Measurements from ENCODE around the gene TMA16. TPM values are rescaled to one million over a fixed set of nuclear protein-coding genes. Genes with fewer than 3 reads are reported as not detected.

TMA16 gene
- total and polyA plus RNA-seq, 4 donors = 13.3 to 24.6 (median 16.8) TPM

Other genes with a start within 250 kb of the TMA16 start
- gene NPY1R, start 162.1 kb upstream of the TMA16 start, total RNA-seq = 10 to 100 TPM; 12.2 to 24.4 TPM
- 10 to 100 TPM; 11.6 to 13.9 TPM for gene NPY1R, start 162.1 kb upstream of the TMA16 start, polyA plus RNA-seq (ENCODE audit: insufficient read length in 2 of 2)
- gene NPY5R, start 150.8 kb upstream of the TMA16 start, total RNA-seq = 10 to 100 TPM in 1 of 2 donors, 1 to 10 TPM in 1; 5.1 to 11.8 TPM
- gene NPY5R, start 150.8 kb upstream of the TMA16 start, polyA plus RNA-seq (ENCODE audit: insufficient read length in 2 of 2) = 1 to 10 TPM; 7.4 to 9.9 TPM
- gene TKTL2, start 20.9 kb upstream of the TMA16 start, total RNA-seq = under 1 TPM; 0.17 to 0.59 TPM
- under 1 TPM; 0.19 to 0.39 TPM for gene TKTL2, start 20.9 kb upstream of the TMA16 start, polyA plus RNA-seq (ENCODE audit: insufficient read length in 2 of 2)